Activated CD4-positive, alpha-beta T cell treated with anti-CD3 and anti-CD28 coated beads, Interleukin-2, Interleukin-6, amounts not matched to agents 100 ng/mL and 50 ng/mL, durations not matched to agents 16 hours and 8 hours (primary cell): ENCODE measurements around the gene SLC1A5.
"Not testable (repeated sequence)": the region's sequence is repeated elsewhere in the genome, so short reads cannot be mapped to it uniquely, and the experiment has no call there.

Source experiments
- DNase-seq: peaks from one replicate; pipeline ENCODE4 v3.0.0-alpha.2; 2020

Gene SLC1A5

DNA sequence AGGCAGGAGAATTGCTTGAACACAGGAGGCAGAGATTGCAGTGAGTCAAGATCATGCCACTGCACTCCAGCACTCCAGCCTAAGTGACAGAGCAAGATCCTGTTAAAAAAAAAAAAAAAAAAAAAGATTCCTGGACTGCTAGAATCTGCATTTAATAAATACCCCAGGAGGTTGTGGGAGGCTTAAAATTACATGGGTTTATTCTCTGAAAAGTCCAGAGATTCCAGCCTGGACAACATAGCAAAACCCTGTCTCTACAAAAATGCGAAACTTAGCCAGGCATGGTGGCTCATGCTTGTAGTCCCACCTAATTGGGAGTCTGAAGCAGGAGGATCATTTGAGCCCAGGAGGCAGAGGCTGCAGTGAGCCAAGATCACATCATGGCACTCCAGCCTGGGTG lies 9.5 kb upstream of the SLC1A5 start:
- no peak for DNase-seq

DNA sequence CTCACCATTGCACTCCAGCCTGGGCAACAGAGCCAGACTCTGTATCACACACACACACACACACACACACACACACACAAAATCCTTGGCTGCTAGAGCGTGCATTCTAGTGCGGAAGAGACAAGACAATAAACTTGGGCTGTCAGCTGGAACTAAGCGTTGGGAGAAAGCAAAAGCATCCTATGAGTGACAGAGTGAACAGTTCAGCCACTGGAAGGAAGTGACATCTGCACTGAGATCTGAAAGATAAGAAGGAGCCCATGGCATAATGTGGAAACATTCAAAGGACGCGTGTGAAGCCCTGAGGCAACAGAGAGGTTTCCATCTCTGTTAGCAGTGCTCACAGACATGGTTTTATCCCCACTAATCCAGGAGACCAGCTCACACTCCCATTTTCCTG lies 3.5 kb upstream of the SLC1A5 start:
- DNase-seq, result peak; percentile 65

DNA sequence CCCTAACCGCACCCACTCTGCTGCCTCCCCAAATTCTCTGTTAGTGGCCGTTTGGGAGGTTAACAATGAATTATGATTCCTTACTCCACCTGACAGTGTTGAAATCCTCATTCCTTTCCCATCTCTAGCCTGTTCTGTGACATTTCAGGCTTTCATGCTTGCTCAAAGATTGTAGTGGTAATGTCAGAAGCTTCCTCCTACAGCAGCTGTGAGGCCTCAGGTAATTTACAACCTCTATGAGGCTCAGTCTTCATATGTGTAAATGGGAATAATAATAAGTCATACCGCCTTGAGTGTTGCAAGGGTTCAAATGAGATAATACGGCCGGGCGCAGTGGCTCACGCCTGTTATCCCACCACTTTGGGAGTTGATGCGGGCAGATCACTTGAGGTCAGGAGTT lies 977 bp upstream of the SLC1A5 start:
- DNase-seq, result no peak

DNA sequence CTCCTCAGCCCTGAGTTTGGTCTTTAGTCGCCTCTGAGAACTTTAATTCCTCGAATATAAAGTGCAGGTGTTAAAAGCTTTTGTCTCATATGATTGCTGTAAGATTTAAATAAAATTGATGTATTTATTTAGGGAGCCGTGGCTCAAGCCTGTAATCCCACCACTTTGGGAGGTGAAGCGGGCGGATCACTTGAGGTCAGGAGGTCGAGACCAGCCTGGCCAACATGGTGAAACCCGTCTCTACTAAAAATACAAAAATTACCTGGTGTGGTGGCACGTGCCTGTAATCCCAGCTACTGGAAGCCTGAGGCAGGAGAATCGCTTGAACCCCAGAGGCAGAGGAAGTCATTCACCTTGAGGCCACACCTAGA lies 559 bp upstream of the SLC1A5 start:
- DNase-seq, result no peak

DNA sequence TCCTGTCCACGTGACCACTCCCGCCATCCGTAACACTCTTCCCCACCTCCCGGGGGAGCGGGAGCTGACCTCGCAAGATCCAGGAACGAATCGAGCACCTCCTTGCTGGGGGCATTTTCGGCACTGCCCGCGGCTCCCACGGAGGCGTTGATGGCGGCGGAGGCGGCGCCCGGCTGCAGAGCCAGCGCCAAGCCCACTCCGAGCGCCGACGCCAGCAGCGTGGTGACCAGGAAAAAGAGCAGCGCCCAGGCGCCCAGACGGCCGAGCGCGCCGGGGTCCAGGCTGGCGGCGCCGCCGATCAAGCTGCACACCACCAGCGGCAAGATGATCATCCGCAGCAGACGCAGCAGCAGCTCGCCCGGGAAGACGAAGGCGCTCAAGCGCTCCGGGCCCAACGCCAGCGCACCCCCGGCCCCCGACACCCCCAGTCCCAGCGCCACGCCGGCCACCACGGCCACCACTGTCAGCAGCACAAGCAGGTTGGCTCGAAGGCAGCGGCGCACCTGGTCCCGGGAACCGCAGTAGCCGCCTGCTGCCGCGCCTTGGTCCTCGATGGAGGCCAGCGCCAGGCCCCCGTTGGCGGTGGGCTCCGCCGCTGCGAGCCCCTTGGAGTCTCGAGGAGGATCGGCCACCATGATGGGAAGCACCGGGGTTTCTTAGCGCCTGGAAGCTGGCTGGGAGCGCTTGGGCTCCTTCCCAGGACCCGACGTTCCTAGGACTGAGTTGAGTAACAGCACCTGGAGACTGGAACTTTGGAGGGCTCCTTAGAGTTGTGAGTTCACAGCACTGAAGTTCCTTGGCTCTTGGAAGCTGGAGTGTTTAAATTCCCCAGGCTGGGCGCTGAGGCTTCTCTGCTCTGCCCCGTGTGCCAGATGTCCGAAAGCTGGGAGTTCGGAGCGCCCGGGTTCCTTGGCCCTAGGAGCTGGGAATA lies 798 bp downstream of the SLC1A5 start:
- peak; percentile 54 for DNase-seq

DNA sequence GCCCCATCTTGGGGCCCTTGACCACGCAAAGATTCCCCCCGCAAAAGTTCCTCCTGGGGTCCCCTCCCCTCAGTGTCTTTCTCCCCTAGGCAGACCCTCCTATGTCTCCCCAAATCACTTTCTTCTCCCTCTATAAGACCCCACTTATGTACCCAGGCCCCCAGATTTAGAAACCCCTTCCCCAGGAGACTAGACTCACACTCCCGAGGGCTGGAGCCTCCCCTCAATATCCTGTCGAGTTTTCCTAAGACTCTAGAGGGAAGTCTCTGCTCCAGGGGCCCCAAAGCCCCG lies 1.4 kb downstream of the SLC1A5 start:
- DNase-seq, result no peak

DNA sequence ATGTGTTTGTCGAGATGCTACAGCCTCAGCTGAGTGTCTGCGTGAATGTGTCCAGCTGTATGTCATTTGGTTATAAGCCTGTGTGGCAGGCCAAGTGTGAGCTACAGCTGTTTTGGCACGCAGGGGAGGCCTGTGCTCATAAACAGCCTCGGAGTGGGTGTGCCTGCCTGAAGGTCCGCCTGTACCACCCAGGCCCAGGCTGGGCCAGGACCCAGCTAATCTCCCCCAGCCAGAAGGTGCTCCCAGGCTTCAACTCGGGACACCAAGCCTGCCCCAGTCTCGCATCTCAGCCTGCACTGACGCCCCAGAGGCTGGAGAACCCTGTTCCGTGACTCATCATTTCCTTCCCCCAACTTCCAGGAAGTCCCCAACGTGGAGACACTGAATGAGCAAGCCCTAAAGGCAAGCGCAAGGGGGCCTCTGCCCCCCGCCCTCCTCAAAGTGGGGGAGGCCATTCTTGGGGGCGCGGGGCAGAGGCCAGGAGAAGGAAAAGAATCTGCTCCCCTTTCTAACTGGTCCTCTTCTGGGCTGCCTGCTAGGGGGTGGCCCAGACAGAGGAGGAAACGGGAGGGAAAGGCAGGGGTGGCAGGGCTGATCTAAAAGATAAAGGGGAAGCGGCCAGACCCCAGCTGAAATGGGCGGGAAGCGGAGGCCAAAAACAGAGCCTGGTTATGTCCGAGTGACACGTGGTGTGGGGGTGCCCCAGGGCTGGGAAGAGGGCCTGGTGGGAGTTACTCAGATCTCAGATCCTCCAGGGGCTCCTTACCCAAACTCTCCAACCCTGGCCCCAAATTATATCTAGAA lies 2.0 kb downstream of the SLC1A5 start:
- peak; percentile 95 for DNase-seq

DNA sequence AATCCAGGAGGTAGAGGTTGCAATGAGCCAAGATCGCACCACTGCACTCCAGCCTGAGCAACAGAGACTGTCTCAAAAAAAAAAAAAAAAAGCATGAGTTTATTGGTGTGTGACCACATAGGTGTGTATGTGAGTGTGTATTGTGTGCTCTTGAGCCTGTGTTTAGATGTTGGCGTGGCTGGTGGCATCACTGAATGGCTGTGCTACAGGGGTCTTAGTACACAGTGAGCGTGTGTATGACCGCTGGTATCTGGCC lies 2.5 kb downstream of the SLC1A5 start:
- no peak for DNase-seq

DNA sequence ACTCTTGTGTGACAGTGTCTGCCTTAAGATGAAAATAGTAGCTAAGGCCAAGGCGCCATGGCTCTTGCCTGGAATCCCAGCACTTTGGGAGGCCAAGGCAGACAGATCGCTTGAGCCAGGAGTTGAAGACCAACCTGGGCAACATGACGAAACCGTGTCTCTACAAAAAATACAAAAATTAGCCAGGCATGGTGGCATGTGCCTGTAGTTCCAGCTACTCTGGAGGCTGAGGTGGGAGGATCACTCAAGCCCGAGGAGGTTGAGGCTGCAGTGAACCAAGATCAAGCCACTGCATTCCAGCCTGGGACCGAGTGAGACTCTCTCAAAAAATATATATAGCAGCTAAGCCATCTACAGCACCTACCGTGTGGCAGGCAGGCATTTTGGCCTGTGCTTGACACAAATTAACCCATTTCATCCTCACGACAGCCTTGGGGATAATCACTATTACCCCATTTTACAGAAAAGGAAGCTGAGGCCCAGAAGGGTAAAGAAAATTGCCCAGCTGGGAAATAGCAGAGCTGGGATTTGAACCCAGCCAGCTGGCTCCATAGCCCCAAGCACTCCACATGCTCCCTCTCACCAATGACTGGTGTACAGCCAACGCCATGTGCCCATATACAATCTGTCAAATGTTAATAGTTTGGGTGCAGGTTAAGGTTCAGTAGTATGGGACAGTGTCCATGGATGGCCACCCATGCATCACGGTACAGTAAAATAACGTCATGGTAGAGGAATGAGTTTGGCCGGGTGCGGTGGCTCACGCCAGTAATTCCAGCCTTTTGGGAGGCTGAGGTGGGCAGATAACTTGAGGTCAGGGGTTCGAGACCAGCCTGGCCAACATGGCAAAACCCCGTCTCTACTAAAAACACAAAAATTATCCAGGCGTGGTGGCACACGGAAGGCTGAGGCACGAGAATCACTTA lies 3.1 kb downstream of the SLC1A5 start:
- no peak for DNase-seq

DNA sequence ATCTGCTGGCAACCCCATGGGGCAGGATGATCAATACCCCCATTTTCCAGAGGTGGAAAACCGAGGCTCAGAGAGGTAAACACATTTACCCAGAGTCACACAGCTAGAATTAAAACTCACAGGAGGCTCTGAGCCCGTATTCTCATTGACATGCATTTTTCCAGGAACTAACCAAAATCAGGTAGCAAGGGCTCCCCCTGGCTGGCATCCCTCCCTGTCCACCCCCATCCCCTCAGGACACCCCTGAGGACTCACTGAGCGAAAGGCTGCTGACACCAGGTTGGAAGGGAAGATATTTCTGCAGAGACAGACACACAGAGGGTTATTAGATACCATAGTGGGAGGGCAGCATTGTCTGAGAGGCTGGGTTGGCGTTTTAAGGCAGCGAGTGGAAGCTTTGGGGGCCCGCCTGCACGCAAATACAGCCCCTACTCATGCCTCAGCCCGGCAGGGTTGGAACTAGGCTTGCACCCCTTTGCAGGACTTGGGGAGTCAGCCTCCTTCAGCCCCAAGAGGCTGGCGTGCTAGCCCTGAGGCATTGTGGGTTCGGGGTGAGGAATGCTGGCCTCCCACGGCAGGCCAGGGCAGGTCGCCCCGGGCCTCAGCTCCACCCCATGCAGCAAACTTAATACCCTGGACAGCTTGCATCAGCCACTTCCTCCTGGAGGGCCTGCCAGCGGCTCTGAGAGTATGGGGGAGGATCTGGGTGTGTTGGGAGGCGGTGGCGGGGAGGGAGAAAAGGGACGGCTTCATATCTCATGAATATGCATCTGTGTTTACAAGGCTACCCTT lies 3.9 kb downstream of the SLC1A5 start:
- DNase-seq, result peak; percentile 92

DNA sequence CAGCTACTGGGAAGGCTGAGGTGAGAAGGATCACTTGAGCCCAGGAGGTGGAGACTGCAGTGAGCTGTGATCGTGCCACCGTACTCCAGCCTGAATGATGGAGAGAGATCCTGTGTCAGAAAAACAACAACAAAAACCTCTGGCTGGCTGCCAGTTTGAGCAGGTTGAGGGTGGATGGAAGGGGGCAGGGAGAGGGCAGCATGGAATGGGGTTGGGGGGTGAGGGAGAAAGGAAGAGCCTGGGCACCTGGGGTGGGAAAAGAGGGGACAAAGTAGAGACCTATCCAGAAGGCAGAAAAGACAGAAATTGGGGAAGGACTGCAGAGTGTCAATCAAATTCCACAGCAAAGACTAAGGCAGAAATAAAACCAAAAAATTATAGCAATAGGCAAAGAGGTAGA lies 4.7 kb downstream of the SLC1A5 start:
- DNase-seq, result no peak

DNA sequence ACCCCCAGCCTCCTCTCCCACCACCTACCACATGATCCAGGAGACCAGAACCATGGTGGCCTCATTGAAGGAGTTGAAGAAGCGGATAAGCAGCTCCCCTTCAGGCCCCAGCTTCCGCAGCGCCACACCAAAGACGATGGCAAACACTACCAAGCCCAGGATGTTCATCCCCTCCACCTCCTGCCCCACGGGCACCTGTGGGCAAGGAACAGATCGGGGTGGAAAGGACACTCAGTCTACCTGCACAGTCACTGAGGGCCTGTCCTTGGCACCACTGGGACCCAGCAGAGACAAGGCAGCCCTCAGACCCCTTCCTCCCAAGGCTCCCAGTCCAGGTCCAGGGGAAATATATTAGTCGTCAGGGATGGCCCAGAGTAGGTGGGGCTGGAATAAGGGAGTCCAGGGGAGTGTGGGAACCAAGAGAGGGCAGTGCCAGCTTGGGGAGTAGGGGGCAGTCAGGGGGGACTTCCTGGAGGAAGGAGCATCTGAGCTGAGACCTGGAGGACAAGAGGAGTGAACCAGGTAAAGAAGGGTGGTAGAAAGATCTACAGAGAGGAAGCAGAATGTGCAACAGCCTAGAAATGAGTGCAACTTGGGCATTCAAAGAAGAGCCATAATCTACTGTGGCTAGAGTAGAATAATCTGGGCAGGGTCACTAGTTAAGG lies 5.9 kb downstream of the SLC1A5 start:
- no peak for DNase-seq

DNA sequence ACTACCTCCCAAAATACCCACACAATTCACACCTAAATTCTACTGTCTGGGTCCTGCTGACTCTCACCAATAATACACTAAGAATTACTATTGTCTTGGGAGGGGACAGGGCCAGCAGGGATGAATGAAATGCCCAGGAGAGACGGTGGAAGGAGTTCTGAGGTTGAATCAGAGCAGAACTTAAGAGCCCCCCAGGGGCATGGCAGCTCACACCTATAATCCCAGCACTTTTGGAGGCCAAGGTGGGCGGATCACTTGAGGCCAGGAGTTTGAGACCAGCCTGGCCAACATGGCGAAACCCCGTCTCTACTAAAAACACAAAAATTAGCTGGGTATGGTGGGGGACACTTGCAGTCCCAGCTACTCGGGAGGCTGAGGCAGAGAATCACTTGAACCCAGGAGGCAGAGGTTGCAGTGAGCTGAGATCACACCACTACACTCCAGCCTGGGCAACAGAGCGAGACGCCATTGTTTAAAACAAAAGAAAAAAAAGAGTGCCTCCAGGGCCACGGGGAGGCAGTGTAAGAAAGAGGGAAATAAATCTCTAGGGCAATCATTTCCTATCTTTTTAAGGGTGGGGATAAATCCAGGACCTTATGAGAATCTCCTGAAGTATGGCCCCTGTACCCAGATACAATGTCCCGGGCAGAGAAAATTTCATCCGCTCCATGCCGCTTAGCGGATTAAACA lies 10.3 kb downstream of the SLC1A5 start:
- DNase-seq, result not testable (repeated sequence)

DNA sequence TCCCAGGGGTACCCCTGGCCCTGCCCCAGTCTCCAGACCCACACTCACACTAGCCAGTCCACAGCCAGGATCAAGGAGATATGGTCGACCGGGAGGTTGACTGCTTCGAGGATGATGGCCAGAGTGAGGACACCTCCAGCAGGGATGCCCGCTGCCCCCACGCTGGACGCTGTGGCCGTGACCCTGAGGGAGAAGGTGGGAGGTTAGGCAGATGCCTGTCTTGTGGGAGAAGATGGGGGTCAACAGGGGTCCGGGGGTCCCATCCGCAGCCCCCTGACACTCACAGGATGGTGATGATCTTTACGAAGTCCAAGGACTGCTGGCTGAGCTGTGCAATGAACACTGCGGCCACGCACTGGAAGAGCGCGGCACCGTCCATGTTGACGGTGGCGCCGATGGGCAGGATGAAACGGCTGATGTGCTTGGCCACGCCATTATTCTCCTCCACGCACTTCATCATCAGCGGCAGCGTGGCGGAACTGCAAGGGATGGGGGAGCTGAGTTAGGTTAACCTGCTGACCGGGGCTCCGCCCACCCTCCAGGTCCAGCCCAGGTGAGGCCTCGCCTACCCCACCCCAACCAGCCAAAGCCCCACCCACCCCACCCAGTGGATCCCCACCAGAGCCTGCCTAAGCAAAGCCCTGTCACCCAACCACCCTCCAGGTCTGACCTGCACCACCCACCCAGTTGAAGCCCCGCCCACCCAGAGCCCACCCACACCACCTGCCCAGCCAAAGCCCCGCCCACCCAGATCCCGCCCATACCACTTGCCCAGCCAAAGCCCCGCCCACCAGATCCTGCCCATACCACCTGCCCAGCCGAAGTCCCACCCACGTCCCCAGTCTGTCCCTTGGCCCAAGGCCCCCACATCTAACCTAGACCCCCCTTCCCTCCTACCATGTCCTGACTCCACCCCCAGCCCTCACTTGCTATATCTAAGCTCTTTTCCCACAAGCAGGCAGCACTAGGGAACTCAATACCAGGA lies 11.2 kb downstream of the SLC1A5 start:
- DNase-seq, result peak; percentile 25

DNA sequence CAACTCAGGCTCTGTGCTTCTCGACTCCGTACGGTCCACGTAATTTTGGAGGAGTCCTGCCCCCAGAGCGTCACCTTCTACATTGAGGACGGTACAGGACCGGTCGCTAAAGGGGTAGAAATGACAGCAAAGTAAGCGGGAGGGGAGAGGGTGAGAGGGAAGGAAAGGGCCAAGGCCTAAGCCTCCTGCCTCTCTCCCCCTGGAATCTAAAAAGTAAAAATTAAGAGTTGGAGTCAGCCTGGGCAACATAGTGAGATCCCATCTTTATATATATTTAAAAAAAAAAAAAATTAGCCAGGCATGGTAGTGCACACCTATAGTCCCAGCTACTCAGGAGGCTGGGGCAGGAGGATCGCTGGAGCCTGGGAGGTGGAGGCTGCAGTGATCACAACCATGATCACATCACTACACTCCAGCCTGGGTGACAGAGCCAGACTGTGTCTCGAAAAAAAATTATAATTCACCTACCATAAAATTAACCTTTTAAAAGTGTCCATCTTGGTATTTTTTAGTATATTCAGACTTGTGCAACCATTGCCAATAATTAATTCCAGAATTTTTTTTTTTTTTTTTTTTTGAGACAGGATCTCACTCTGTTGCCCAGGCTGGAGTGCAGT lies 12.6 kb downstream of the SLC1A5 start:
- no peak for DNase-seq

DNA sequence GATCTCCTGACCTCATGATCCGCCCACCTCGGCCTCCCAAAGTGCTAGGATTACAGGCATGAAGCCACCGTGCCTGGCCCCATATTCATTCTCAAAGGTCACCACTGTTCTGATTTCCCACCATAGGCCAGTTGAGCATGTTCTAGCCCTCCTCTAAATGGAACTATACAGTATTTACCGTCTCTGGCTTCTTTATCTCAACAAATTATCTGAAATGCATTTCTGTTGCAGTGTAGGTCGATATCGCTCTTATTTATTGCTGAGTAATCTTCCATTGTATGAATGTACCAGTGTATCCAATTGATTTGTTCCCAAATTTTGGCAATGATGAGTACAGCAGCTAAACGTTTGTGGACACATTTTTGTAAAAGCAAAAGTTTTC lies 15.4 kb downstream of the SLC1A5 start:
- no peak for DNase-seq

DNA sequence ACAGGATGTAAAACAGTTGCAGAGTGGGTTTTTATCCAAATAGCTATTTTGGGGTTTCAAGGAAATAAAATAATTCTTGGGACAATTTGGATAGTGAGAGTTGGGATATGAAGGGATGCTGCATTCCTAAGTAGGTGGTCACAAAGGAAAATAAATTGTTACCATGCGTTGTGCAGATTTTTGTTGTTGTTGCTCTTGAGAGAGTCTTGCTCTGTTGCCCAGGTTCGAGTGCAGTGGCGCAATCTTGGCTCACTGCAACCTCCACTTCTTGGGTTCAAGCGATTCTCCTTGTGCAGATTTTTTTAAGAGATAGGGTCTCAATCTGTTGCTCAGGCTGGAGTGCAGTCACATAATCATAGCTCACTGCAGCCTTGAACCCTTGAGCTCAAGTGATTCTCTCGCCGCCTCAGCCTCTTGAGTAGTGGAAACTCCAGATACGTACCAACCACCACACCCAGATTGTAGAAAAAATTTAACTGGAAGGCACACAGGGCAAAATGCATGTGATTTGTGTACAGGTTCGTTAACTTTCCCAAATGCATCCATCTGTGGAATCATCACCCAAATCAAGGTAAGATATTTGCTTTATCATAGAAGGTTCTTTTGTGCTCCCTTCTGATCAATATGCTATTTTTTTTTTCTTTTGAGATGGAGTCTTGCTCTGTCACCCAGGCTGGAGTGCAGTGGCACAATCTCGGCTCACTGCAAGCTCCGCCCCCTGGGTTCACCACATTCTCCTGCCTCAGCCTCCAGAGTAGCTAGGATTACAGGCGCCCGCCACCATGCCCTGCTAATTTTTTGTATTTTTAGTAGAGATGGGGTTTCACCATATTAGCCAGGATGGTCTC lies 16.0 kb downstream of the SLC1A5 start:
- DNase-seq, result no peak

DNA sequence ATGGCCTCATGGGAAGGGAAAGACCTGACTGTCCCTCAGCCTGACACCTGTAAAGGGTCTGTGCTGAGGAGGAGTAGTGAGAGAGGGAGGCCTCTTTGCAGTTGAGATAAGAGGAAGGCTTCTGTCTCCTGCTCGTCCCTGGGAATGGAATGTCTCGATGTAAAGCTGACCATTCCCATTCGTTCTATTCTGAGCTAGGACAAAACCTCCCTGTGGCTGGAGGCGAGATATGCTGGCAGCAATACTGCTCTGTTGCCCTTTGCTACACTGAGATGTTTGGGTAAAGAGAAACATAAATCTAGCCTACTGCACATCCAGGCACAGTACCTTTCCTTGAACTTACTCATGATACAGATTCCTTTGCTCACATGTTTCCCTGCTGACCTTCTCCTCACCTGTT lies 19.6 kb downstream of the SLC1A5 start:
- DNase-seq, result not testable (repeated sequence)
